Activated CD8-positive, alpha-beta memory T cell treated with anti-CD3 and anti-CD28 coated beads for 1 hour (primary cell): ENCODE results near the gene TPCN2.

Source experiments
- DNase-seq, 2 donors: peaks; one replicate each; pipeline ENCODE4 v3.0.0-alpha.2; 2020; ENCODE audit warnings: low read depth in 1 of 2; ENCODE audit errors: extremely low read depth in 1 of 2

The TPCN2 gene

DNA sequence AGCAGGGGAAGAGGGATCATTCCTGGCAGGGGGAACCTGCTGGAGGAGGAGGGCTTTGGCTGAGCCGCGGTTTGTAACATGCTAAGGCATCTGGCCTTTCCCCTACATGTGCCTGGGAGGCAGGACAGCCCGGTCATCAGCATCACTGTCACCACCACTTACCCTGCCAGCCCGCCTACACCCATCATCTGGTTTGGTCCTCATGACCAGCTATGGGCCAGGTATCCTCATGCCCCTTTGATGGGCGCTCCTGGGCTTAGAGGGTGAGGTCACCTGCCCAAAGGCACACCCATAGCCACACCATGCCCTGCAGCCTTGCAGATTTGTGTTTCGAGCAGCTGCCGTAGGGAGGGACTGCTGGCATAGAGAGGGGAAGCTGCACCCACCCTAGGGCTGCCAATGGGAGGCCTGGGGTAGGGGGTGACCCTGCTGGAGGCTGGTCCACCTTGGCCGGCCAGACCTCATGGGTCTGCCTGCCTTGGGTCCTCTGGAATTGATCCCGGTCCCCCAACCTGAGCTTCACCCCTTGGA, 38.3 kb upstream of the TPCN2 start:
- DNase-seq: no peak

DNA sequence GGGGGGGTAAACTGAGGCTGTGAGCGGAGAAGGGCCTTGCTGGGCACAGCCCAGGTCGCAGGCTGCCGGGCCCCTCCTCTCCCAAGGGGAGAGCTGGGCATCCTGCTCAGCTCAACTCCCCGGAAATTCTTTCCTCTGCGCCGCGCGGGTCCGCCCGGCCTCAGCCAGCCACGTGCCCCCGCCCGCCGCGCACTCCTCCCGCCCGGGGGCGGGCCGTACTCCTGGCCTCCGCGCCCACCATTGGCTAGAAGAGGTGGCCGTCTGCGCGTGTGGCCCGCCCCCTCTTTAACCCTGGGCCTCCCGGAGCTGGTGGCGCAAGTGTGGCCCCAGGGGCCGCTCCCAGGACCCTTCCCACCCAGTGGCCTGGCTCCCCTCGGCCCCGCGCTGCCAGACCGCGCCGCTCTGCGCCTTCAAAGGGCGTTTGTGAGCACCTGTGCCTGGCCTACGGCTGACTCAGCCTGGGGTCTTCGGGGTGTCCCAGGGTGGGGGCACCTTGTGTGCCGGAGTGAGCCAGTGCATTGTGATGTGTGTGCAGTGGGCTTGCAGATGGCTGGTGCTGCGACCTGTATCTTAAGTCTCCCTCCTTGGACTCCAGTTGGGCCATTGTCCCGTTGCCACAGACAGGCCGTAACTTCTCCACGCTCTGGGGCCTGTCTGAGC, 37.6 kb upstream of the TPCN2 start:
- DNase-seq: no peak

DNA sequence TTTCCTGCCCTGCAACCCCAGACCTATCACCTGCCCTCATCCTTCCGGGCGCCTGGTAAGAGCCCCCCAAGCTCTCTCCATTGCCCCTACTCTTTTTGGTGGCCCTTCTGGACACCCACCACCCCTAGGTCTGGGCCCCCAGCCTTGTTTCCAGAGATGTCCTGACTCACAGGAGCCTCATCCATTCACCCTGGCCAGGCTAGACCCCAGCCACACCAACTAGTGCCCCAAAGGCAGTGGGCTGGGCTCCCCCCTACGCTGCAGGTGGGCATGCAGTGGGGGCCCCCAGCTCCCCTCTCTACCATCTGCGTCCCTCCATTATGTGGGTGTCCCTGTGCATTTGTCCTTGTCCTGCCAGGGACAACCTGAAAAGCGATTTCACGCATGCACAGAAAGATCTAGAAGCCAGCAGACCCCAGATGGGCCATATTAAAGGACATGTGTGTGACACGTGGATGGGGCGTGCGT, 37.1 kb upstream of the TPCN2 start:
- DNase-seq: no peak

DNA sequence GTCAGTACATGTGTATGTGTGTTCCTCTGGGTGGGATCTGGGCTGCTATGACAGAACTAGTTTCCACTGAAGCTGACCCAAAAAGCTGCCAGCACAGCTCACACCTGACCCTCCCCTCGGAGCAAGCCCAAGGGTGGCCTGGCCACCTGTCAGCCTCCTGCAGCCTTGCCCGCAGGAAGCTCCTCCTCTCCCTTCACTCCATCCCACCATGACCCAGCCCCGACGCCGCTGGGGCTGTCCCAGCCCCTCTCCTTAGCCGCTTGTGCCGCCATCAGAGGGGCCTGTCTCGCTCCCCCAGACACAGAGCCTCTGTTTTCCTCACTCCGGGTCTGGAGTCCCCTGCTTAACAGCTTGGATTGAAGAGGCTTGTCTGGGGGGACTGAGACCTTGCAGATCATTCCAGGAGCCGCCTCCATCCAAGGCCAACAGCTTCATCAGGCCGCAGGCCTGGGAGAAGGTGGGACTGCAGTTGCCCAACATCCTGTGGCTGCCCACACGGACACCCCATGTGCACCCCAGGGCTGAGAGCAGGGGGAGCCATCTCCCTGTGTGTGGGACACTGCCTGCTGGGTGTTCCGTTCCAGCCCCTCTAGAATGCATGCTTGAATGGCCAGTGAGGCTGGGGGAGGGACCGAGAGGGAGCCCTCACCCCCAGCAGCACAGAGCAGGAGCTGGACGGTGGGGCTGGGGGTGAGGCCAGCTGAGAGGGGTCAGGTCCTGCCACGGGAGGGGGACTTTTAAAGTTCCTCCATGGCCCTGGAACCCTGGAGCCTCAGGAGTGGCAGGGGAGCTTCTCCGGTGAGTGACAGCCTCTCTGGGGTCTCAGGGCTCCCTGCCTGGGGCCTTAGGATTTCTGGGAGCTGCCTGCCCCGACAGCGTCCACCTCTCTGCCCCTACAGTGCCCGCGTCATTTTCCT, 36.4 kb upstream of the TPCN2 start:
- DNase-seq: no peak

DNA sequence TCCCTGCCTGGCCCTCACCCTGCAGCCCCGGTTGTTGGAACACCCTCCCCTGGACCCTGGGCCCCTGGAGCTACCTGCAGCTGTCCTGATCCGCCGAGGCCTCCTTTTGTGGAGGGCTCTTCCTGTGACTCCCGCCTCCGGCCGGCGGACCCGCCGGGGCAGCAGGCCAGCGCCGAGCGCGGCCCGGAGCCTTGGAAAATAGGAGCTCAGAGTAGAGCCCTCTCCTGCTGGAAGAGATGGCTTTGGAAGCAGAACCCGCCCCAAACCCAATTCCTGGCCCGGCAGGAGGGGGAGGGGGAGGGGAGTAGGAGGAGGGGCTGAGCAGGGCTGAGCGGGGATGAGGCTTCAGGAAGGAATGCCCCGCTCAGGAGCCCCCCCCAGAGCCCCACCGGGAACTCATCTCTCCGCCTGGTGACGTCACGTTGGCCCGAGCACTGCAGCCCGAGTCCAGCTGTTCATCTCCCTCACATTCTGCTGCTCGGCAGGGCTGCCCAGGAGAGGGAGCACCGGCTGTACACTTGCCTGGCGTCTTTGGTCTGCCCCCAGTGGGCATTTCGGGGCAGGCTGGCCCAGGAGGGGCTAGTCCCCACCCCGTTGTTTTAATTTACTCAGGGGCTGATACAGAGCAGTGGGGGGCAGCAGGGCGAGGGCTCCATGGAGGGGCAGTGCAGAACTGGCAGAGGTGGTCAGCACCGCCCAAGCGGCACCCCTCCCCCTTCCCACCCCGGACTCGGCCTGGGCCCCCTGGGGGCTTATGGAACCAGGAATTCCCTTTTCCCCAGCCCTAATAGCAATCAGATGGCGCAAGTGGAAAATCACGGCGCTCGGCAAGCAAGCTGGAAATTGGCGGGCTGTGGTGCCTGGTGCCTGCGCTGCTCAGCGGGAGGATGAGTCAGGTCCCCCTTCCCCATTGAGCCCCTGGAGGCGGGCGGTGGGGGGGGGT, 35.5 kb upstream of the TPCN2 start, which contains the start of gene MRGPRF:
Gene MRGPRF, minus strand, starts transcription at position 238 of the 943 bp plus-strand sequence. CDS start 3,345 bp downstream, outside the sequence.
- no peak for DNase-seq

DNA sequence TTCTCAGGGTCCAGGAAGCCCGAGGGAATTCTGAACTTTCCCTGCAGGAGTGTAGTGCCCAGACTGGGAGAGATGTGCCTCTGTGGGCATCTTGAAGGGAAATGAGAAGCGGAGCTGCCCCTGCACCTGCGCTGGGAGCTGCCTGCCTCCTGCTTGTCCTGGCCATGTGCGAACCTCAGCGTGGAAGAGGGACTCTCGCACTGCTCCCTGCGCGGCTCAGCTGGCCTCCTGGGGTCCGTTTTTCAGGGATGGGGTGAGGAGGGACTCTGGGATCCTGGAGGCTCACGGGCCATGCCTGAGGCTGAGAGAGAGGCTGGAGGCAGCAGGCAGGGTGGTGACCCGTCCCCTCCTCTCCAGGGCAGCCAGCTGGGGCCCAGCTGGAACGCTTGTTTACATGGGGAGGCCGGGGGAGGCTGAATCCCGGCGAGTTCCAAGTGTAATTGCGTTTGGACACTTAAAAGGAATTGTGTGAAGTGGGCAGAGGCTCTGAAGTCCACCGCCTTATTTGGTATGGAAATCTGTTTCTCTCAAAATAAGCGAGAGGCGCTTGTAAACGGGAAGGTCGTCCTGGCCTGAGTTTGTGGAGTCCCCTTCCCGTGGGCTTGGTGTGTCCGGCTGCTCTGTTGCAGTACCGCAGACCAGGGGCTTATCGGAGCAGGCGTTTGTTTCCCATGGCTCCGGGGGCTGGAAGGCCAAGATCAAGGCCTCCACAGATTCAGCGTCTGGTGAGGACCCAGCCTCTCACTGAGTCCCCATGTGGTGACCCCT, 34.5 kb upstream of the TPCN2 start:
- no peak for DNase-seq

DNA sequence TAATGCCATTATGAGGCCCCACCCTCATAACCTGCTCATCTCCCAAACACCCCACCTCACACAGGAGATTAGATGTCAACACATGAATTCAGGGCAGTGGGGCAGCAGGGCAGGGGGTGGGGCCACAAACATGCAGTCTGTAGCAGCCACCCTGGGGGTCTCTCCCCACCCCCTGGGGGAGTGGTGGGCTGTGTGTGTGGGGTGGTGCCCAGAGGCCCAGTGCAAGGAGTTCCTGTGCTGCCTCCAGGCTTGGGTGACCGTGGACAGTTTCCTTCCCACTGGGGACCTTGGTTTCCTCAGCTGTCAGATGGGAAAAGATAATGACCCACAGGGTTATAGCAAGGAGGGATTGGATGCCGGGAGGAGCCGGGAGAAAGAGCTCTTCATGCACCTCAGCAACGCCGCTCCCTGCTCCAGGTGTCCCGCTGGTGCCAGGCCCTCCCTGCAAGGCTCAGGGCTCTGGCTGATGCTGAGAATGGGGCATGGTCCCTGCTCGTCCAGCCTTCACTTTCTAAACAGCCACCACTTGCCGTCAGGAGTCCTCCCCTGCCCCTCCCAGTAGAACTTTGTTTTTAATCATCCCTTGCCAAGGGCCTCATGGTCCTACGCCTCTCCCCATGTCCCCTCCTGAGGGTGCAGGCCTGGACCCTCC, 33.7 kb upstream of the TPCN2 start:
- DNase-seq: no peak

DNA sequence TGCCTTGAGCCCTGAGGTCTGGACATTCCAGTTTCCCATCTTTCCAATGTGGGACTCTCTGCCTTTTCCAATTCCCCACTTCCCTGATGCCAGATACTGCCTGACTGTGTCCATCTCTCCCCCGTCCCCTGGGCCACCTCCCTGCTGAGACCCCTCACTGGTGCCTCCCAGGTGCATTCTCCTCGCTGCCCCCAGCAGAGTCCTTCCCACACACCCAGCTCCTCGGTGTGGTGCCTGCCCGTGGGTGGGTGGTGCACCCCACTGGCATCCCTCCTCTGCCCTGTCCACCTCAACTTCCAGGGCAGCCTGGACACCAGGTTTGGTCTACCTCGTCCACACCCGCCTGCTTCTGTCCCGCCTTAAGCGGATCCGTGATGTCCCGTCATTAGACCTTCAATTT, 30.8 kb upstream of the TPCN2 start:
- DNase-seq: no peak

DNA sequence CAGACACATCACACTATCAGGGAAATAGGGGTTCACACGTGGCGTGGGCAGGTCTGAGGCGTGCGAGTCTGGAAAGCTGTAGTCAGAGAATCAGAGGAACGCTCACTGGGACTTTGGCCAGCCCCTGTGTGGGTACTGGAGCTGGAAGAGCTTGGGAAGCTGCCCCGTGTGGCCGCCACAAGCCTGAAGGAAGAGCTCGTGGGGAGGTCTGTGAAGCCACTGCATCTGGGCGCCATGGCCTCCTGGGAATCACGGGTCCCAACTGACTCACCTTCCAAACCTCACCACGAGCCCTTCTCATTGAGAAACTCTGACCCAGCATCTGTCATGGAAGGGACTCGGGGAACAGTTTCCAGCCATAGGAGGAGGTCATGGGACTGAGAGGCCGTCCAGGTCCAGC, 29.8 kb upstream of the TPCN2 start:
- DNase-seq: no peak

DNA sequence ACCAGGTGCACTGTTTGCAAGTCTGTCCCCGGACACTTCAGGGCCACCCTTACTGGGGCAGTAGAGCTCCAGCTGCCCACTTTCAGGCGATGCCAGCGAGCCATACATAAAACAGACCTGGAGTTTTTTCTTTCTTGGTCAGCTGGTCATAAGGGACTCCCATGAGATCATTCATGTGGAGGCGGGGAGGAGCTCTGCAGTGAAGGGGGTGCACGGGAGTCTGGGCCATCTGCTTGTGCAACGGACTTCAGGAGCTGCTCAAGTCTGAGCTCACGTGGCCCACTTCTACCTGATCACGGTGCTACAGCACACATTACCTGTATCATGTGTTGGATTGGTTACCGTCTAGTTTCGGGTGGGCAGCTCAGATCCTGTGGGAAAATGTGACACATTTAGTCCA, 26.5 kb upstream of the TPCN2 start:
- no peak for DNase-seq

DNA sequence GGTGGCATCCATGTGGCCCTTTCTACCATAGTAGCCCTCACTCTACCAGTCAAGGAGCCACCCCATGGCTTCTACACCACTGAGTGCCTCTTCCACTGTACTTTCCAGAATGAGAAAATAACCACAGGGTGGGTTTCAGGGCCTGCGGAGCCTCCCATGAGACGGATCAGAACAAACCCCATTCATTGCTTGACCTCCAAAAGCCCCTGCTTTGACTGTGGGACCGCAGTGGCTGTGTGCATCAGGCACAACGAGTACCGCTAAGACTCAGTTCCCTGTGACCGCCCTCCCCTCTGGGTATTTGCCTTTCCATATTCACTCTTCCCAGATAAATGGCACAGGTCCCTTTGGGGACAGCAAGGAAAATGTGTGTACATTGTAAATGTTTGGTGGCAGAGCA, 24.2 kb upstream of the TPCN2 start:
- DNase-seq: no peak

DNA sequence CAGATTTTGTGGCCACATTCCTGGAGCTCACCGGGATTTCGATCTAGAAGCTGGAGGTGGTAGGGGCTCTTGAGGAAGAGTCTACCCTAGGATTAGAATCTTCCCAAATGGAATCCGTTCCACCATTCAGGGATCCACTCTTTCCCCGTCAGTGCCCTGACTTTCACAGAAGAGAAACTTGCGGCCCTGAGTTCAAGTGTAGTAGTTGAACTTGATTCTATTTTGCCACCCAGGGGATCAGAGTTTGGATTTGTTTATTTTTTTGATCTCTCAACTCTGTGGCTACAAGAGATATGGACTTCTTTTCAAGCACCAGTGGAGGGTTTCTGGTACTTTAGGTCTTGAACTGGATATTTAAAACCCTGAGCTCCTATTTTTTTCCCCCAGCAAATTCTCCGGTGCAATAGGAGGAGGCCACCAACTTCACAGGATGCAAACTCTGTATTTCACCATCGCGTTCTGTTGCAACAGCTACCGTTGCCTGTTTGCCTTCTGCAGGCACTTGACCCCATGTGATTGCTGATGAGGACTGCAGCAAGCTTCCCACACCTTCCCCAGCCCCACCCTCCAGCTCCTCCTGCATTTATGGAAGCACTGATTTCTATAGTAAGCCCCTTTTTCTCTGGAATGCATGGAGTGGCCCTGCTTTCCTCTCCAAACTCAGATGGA, 20.9 kb upstream of the TPCN2 start:
- DNase-seq: no peak

DNA sequence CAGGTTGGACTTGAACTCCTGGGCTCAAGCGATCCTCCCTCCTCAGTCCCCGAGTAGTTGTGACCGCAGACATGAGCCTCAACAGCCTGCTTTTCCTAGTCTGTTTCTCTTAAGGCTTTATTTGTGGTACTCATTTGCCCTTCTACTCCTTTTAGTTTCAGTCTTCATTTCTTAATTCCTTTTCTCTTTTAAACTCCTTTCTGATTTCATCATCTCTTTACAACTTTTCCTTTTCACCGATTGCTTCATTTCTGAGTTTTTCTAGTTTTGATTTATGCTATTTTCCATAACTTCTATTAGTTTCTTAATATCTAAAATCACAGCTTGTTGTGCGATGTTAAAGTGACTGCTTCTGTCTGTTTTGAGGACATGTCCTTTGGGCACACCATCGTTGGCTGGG, 18.4 kb upstream of the TPCN2 start:
- DNase-seq: no peak

DNA sequence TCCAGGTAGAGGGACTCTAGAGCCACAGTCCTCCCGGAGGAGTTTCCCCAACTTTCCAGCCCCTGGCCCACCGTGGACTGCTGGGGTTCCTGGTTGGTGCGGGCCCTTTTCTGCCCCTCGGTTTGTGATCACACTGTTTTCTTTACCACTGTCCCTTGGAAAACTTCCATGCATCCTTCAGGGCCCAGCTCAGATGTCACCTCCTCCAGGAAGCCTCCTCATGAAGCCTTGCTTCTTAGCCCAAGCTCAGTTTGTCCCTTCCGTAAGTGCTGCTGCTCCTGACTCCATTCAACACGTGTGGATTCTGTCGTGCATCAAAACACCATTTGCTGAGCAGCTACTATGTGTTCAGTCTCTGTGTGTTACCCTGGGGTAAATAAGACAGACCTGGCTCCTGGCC, 15.9 kb upstream of the TPCN2 start:
- DNase-seq: no peak

DNA sequence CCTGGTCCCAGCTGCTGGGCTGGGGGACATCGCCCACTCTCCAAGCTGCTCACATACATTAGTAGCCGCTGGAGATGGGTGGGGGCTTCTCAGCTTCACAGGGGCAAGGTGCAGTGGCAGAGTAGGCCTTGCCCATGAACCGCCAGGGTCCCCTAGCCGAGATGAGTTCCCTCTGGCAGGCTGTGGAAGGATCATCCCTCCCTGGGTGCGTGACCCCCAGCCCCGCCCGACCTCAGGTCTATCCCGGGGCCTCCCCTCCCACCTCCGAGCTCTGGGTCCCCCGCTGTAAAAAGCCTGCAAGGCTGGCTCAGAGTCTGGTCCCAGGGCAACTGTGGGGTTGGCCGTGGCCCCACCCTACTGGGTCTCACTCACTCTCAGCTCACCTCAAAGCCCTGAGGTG, 15.3 kb upstream of the TPCN2 start:
- DNase-seq: no peak

DNA sequence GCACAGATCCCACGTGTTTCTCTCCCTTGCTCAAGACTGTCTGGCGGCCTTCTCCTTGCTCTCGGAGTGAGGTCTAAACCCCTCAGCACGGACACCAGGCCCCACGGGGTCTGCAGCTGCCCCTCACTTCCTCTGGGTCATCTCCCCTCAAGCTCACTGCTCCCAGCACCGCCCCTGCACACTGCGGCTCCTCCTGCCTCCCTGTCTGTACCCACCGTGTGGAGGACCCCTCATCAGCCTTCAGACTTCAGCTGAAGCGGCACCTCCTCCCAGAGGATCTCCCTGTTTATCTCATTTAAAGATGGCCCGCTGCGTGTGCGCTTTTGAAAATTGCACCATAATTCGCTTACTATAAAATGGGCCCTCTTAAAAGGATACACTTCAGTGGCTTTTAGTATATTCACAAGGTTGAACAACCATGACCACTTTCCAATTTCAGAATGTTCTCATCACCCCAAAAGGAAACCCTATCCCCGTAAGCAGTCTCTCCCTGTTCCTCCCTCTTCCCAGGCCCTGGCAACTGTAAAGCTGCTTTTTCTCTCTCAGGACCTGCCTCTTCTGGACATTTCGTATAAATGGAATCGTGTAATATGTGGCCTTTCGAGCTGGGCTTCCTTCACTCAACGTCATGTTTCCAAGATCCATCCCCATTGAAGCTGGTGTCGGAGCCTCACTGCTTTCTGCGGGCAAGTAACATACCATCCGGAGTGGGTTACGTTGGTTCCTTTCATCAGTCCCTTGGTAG, 14.4 kb upstream of the TPCN2 start:
- DNase-seq: no peak

DNA sequence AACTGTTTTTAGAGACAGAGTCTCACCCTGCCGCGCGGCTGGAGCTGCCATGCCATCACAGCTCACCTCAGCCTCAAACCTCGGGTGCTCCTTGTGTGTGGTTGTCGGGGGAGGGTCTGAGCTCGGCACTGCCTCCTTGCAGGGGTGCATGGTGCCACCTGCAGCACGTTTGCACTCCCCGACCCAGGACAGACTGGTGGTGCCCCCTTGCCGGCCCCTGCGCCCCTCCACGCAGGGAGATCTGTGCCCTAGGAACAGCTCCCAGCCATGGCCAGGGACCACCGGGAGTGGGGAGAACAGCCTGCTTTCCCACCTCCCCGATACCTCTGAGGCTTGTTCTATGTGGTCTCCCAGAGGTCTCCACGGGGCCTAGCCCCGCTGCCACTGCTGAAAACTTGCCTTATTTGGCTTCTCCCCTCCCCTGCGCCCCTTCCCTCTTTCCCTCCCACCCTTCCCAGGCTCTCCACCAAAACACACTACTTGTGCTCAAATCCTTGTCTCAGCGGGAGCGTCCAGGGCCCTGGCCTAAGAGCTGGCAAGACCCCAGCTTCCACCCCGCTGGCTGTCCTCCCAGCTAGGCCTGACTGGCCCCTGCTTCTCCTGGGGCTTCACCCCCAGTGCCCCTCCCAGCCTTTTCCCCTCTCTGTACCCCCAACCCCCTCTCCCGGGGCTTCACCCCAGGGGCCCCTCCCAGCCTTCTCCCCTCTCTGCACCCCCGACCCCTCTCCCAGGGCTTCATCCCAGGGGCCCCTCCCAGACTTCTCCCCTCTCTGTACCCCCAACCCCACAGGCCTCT, 13.4 kb upstream of the TPCN2 start:
- DNase-seq: no peak

DNA sequence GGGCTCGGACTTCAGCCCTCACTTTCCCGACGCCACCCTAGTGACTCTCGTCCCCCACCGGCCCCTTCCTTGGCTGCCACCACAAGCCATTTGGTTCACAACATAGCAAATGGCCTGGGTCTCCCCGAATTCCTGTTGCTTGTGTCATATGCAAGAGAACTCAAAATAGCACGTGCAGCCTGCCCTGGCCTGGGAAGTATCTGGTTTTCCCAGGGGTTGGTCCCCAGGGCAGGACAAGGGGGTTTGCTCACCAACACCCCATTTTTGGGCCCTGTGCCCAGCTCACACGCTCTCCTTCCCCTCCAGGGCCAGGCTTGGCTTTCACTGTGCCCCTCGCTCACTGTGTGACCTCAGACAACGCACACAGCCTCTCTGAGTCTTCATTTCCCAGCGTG, 12.8 kb upstream of the TPCN2 start:
- no peak for DNase-seq
